Measurements from ENCODE around the gene PRKACB. TPM values are rescaled to one million over a fixed set of nuclear protein-coding genes. Genes with fewer than 3 reads are reported as not detected.

Gene PRKACB
- polyA plus RNA-seq, 12 donors = 21.5 to 37.2 (median 29.2) TPM; not detected in 1

DNA sequence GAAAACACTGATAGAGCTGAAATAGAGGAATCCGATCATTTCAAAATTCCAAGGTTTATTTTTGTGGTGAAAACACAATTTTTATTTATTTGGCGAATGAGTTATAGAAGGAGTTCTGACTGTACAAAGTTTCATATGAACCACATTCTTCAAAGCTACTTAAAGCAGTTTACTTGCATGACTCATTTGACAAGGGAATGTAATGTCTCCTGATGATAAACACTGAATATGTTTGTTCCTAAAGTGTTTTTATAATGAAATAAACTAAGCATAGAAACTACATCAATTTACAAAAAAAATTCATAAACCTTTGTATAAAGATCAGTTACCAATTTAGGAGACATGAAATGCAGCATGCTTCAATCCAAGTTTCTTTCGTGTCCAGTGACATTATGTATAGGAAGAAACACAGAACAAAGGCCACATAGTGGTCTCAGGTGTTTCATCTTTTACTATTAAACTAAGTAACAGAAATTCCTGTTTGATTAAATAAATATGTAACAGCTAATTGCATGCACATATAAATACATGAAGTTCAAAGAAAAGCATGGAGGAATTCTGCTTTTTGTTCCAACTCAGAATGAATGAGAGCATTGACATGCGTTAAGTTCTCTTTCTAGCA, 2.5 kb downstream of the PRKACB start:
- no peak for DNase-seq

DNA sequence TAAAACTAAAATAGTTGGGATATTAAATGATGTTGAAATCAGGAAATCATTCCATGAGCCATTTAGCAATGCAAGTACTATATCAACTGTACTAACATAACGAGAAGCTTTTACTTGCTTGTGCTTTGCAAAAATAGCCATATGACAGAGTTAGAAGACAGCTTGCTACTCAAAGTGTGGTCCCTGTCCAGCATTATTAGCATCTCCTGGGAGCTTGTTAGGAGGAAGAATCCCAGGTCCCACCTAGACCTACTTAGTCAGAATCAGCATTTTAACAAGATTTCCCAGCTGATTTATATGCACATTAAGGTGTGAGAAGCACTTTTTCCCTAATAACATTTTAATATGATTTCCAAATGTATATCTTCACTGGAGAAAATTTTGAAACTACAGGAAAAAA, 4.7 kb downstream of the PRKACB start:
- no peak for DNase-seq

- no peak for DNase-seq
These were observed 8.6 kb downstream of the PRKACB start for GRCh38 chr1:84152649-84153056.

- no peak for DNase-seq
These were observed 11.4 kb downstream of the PRKACB start for GRCh38 chr1:84155517-84155916.

- no peak for DNase-seq
These were observed 12.1 kb downstream of the PRKACB start for GRCh38 chr1:84156210-84156621.

DNA sequence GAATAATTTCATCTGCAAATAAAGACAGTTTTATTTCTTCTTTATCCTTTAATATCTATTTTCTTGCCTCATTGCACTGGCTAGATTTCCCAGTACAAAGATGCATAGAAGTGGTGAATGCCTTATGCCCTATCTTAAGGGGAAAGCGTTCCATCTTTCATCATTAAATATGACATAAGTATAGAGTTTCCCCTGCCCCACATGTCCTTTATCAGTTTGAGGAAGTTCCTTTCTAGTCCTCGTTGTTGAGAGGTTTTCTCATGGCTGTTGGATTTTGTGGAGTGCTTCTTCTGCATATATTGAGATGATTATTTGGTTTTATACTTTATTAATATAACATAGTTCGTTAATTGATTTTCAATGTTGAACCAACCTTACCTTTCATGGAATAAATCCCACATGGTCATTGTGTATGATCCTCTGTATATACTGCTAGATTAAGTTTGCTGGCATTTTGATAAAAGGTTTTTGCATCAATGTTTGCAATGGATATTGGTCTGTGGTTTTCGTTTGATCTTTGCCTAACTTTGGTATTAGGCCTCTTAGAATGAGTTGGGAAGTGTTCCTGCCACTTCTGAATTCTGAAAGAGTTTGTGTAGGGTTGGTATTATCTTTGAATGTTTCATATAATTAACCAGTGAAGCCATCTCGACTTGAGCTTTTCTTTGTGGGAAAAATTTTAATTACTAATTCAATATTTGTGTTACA, 15.6 kb downstream of the PRKACB start:
- no peak for DNase-seq

GRCh38 chr1:84162295-84162694, 18.2 kb downstream of the PRKACB start:
- DNase-seq = no peak

- no peak for DNase-seq
These were observed 19.3 kb downstream of the PRKACB start for GRCh38 chr1:84163123-84163931.

DNA sequence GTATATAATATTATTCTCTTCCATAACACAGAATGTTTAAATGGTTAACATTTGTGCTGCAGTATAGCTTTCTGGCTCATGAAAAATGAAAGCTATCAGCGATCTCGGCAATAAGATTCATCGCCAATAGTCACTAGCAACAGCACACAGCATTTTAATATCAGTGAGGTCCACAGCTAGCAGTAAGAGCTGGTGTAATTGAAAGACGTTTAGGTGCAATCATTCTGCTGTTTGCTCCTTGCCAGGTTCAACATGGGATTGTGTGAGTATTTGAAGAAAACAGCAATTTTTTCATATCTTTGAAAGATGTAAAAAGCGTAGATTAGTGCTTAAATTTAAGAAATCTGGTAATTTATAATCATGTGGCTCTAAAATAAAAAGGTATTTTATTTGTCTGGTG, 20.1 kb downstream of the PRKACB start:
- peak; percentile 38 for DNase-seq

- peak; percentile 46 for DNase-seq
These were observed 20.5 kb downstream of the PRKACB start for GRCh38 chr1:84164567-84165021.

DNA sequence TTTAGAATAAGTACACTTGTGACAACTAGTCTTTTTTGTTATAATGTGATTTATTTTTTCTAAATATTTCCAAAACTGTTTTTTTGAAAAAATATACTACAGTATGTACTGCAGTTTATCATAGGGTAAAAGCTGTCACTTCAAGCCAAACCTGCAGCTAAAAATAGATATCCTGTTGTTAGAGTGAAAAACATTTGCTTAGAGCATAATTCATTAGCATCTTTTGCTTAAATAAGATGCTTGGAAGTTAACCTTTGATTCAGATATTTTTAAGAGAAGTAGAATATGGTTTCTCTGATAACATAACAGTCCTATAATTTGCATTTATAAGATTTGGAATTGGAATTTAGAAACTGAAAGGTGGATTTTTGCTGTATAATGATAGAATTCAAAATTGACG, 21.5 kb downstream of the PRKACB start:
- no peak for DNase-seq

DNA sequence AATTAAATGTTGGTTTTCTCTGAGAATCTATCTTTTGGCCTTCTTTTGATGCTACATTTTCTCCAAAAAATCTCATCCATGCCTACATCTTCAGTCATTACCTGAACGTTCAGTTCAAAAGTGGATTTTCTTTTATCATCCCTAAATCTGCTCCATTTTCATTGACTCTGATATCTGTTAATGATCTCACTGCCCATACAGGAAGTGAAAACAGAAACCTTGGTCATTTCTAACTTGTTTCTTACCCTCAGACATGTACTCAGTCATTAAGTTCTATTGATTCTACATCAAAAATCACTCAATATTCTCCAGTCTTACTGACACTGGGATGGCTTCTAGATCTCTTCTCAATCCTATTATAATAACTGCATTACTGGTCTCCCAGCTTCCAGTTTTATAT, 22.7 kb downstream of the PRKACB start:
- no peak for DNase-seq

DNA sequence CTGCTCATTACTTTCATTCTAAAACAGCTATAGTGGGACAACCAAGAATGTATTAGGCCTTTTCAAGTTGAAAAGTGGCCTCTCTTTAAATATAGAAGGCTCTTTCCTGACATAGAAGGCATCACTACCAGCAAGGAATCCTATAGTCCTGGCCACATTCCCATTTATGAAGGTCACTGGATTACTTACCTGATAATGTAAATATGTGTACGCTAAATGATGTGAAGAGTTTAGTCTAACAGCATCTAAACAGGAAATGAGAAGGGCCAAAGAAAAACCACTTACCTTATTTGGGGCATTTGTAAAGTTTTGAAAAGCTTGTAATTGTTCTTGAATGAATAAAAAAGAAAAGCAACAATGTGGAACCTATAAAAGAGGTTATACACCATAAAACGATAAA, 24.7 kb downstream of the PRKACB start:
- no peak for DNase-seq

DNA sequence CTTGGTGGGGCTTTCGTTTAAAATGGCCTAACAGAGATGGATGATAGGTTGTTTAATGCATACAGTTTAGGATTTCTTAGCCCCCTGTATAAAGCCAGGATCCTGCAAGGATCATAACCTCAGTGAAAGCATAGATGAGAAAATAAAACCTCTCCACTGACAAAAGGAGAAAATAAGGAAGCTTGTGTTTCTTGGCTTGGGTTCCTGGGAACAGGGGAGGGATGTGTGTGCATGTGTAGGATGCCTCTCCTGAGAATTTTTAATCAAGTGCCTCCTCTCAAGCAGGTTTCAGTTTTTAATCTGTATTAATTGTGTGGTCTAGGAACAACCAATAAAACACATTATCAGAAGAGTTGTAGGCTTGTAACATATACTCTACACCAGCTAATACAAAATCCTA, 26.1 kb downstream of the PRKACB start:
- DNase-seq = no peak

DNA sequence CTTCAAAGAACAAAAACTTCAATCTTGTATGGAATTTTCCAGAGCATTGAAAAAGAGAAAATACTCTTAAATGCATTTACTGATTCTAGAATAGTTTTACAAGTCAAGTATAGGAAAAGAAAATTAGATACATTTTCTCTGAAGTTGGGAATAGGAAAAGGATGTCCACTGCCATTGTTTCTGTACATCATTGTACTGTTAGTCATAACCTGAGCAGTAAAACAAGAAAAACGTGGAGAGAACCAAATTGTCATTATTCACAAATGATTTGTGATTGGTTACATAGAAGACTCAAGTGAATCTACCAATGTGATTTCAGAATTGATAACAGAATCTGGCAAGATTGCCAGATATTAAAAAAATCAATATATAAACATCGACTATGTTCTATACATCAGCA, 27.4 kb downstream of the PRKACB start:
- DNase-seq = no peak

GRCh38 chr1:84174051-84174556, 30.0 kb downstream of the PRKACB start:
- no peak for DNase-seq

DNA sequence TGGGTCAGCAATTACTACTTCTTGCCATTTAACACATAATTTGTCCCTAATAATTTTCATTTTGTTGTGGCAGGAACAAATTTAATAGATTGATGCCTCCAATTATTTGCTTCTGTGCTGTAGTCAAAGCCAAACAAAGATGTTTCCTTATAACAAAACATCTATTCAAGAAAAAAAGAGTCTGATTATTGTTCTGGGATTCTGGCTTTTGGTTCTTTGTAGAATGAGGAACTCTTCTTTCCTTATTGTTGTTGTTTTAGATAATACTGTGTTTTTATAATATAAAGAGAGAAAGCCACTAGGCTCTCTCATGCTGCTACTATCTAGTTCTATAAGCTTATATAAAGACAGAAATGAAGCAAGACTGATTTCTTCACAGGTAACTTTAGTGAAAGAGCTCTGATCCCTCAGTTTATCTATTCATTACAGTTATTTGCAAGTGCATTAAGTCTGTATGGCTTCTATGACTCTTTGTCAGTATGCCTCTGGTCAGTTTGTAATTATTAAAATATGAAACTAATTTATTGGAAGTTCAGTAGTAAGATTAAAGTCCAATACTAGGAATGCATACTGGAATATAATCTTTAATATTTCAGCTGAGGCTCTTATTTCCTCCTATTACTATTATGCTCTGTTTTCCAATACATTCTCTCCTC, 37.4 kb downstream of the PRKACB start:
- DNase-seq = no peak

DNA sequence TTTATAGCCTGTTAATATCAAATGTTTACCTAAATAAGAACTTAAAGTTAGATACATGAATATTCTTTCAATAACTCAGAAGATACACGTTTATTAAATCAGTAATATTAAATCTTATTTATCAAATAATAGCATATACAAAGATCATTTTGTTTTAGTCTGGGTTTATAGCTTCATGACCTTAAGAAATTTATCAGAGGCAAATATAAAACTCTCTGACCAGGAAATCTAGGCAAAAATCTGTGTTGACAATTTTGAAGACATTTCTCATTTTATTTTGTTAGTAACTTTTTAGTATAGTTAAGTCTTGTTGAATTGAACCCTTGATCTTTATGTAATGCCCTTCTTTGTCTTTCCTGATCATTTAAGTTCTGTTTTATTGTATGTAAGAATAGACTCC, 46.4 kb downstream of the PRKACB start:
- DNase-seq = no peak

GRCh38 chr1:84192681-84193080, 48.6 kb downstream of the PRKACB start:
- DNase-seq = no peak

GRCh38 chr1:84198832-84199231, 54.8 kb downstream of the PRKACB start:
- no peak for DNase-seq

DNA sequence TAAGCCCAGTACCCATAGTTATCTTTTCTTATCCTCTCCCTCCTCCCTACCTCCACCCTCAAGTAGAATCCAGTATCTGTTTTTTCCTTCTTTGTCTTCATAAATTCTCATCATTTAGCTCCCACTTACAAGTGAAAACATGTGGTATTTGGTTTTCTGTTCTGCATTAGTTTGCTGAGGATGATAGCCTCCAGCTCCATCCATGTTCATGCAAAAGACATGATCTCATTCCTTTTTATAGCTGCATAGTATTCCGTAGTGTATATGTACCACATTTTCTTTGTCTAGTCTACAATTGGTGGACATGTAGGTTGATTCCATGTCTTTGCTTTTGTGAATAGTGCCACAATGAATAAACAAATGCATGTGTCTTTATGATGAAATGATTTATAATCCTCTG, 55.2 kb downstream of the PRKACB start:
- no peak for DNase-seq

GRCh38 chr1:84202126-84202525, 58.1 kb downstream of the PRKACB start:
- DNase-seq = no peak
